HuH-7 (cell line): ENCODE data around the gene SRP72.
A peak's percentile ranks its signal among the peaks of the same experiment; 100 is the strongest.

Experiments
- DNase-seq: peaks from one replicate; pipeline ENCODE4 v3.0.0; 2011; ENCODE audit warnings: low spot score

The SRP72 gene

GRCh38 chr4:56465599-56466295 lies 1.7 kb upstream of the SRP72 start:
- DNase-seq, result no peak

DNA sequence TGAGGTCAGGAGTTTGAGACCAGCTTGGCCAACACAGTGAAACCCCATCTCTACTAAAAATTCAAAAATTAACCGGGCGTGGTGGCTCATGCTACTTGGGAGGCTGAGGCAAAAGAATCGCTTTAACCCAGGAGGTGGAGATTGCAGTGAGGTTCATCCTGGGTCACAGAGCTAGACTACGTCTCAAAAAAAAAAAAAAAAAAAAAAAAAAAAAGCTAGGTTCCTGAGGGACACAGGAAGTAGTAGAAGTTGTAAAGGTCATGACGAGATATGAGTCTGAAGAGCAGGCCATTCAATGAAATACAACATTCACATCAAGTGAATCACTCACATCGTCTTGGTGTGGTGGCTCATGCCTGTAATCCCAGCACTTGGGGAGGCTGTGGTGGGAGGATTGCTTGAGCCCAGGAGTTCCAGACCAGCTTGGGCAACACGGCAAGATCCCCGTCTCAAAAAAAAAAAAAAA lies 1.1 kb upstream of the SRP72 start:
- peak; percentile 26 for DNase-seq

DNA sequence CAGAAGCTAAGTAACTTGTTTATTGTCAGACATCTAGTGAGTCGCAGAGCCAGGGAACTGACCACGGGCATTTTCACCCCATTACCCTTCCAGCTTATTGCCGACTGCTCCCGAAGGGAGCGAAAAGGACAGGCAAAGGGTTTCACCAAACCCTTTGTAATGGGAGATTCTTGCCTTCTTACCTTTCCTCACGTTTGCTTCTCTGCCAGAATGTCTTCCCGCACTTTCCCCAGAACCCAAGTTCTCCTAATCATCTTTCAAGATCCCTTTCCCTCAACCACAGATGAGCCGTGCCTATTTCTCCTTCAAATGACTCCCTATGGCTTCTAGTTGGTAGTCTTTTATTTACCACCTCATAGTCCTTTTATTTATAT lies 520 bp upstream of the SRP72 start:
- no peak for DNase-seq

DNA sequence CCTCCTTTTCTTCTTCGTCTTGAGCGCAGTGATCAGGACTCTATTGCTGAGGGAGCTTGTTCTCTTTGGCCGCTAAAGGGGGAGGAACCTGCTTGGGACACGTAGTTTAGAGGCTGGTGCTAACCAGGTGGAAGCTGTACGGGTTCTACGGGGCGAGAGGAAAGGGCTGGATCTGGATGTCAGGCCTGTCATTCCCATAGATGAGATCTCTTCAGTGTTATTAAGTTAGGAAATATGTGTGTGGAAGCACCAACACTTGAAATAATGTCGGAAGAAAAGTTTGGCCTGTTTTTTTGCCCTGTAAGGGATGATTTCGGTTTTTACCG lies 643 bp downstream of the SRP72 start:
- DNase-seq, result peak; percentile 37

DNA sequence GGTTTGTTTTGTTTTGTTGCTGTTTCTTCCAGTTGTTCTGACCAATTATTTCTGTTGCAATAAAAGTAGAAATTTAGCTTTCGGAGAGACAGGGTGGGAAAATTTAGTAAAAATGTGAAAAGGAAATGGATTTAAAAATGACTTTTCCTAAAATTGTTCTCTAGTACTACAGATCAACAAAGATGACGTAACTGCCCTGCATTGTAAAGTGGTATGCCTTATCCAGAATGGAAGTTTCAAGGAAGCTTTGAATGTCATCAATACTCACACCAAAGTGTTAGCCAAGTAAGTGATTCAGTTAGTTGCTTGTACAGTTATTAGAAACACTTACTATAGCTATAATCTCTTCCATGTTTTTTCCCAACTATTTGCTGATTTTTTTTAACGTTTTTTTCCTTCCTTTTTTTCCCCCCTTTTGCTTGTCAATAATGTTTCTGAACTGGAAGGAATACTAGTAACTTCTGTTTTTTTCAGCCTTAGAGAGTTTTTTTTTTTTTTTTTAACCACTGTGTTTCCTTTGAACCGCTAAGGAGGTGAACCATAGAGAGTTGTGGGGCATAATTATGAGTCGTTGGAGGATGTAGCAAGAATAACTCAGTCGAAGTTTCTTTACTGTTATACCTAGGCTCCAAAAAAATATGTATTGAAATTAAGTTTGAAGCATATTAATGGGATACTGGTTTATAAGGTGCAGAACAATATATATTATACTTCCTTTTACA lies 2.2 kb downstream of the SRP72 start:
- DNase-seq, result no peak

GRCh38 chr4:56475917-56476316 lies 8.5 kb downstream of the SRP72 start:
- DNase-seq, result no peak

- DNase-seq, result no peak
Measured at GRCh38 chr4:56477192-56477702, 9.8 kb downstream of the SRP72 start.

DNA sequence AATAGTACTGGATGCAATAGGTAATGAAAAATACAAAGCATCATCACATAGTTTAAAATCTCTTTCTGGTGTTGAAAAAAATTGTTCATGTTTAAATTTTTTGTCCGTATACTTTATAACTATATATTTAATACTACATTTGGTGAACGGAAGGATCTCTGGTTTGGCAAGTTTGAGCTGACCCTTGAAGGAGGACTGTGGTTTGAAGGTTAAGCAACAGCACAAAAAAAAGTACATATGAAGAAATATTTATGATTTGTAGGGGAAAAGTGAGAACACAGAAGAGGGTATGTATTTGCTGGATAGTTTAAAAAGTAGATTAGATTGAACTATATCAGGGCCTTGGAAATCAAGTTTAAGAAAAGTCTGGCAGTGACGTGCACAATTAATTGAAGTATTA lies 13.3 kb downstream of the SRP72 start:
- no peak for DNase-seq

GRCh38 chr4:56496241-56496640 lies 28.8 kb downstream of the SRP72 start:
- no peak for DNase-seq

DNA sequence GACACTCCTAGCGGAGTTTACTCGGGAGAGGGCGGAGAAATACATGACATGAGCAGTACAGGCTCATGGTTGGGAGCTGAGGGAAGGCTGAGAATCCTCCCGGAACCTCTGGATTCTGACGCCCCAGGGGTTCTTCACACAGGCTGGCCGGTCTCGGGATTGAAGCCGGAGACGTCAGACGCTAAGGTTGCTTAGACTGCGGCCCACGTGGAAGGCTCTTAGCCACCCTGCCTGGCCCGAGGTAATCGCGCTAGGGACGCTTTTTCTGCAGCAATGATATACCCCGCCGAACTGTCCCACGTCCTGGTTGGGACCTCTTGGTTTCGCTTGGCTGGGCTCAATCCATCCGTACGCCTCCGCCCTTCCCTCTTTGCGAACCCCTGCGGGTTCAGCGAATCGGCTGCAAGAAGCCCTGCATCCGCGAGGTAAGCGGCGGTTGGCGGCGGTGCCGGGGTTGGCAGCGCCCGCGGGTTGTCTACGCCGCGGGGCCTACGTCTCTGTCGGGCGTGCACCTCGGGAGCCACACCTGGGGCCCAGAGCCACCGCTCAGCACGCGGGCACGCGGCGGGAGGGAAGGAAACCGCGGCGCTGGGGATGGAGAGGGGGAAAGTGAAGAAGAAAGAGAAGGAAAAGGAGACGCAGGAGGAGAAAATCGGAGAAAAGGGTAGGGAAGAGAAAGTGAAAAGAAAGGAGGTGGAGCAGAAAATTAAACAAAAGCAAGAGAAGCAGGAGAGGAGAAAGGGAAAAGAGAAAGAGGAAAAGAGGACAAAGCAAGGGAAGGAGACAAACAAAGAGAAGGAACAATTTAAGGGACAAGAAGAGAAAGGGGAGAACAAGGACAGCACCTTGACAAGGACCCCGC lies 38.1 kb downstream of the SRP72 start, which contains the start of gene ARL9:
Gene ARL9, plus strand, starts transcription at position 523 of the 862 bp plus-strand sequence. Its CDS starts 72 bp downstream, at position 595.
- DNase-seq, result no peak

DNA sequence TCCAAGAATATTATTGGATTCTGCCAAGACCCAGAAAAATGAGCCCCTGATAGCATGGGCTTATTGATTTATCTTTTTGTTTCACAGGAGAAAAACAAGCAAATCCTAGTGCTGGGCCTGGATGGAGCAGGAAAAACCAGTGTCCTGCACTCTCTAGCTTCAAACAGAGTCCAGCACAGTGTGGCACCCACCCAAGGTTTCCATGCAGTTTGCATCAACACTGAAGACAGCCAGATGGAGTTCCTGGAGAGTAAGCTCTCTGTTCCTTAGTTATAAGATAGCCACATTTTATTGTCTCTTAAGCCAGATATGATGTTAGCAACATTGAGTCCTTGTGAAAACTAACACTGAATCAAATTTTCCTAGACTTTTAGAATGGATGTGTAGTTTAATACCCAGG lies 43.7 kb downstream of the SRP72 start:
- no peak for DNase-seq

DNA sequence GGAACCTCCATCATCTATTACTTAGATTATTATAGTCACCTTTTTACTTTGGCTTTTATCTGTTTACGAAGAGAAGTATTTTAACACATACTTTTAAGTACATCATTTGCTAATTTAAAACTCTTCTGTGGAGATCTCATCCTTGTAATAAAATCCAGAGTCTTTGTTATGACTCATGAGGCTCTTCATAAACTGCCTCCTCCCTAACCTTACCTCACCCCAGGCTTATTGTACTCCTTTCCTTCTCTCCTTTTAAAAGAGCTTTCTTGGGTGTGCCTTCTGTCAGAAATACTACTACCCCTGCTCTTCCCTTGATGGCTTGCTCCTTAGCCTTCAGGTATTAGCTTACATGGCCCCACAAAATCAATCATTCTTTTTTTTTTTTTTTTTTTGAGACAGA lies 44.7 kb downstream of the SRP72 start:
- no peak for DNase-seq

DNA sequence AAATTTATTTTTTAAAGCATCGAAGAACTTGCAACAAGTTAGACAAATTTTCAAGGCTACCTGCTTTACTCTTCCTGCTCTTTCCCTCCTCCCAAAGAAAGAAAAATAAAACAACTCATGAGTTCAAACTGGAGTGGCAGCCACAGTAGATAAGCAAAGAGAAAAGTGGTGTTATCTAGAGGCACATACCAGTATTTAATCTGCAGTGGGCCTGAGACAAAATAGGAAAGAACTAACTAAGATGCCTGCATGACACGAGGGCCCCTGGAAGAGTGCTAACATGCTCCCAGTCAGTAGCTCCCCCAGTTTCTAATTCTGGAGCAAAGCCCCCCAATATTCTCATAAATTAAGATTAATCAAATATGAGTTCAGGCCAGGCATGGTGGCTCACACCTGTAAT lies 46.1 kb downstream of the SRP72 start:
- DNase-seq, result no peak

DNA sequence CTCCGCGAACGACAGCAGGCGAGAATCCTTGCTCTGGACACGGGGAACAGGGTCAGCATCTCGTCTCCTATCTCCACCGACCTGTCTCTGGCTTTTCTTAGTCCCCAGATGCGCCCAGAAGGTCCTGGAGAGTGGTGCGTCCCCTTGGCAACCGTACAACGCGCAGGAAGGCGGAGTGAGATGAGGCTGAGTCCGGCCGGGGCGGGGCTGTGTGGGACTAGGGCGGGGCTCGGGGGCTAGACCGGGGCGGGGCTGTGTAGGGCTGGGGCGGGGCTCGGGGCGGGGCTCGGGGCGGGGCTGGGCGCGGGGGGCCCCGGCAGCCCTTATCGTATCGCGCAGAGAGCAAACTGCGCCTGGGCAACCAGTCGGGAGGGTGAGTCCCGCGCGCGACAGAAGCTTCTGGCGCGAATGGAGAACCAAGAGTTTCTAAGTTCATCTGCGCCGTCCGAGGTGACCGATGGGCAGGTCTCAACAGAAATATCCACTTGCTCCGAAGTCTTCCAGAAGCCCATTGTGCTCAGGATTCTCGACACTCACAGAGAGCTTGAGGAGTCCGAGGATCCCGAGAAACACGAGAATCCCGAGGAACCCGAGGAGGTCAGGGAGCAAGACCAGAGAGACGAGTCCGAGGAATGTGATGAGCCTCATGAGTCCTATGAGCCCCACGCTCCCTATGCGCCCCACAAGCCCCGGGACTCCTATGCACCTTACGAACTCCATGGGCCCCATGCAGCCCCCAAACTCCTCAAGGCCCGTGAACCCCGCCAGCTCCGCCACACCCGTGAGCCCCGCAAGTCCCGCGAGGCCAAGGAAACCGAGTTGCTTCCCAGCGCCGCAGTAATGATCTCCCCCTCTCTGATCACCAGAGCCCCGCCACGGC lies 63.1 kb downstream of the SRP72 start:
- DNase-seq, result peak; percentile 63

DNA sequence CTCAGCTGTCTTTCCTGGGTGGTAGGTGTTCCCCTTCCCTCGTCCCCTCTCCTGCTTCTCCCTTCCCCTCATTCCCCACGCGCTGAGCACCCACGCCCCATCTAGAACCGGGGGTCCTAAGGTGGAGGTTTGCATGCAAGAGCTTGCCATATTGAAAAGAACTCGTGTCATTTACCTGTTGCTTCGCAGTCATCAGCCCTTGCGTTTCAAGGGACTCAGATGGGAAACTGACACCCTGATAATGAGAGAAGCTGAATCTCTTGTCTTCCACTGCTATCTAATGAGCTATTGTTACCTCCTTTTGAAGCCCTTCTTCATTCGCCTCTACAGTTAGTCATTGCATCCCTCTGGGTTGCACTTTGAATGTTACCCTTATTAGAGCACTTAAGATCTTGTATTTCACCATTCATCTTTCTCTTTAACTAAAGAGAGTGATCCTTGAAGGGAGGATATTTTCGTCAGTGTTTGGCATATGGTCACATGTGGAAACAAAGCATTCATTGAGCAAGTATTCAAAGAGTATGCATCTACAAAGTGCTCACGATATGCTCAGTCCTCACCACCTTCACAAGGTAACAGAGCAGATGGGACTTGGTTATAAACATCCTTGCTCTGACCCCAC lies 63.8 kb downstream of the SRP72 start:
- DNase-seq, result no peak

DNA sequence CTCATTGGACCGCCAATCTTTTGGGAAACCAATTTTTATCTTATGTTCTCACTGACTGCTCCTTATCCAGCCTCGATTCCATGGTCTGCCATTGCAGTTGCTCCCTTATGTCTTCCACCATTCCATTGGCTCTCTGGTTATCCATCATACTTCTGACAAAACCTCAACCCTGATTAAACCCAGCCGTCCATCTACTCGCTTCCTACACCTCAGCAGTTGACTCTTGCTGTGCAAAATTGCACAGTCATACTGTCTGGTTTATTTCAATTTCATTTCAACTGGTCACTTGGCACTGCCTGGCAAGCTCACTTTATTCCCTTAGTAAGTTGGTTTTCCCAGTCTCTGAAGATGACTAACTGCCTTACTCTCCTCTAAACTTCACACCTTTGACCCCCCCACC lies 64.4 kb downstream of the SRP72 start:
- DNase-seq, result no peak

GRCh38 chr4:56532239-56532638 lies 64.8 kb downstream of the SRP72 start:
- no peak for DNase-seq

DNA sequence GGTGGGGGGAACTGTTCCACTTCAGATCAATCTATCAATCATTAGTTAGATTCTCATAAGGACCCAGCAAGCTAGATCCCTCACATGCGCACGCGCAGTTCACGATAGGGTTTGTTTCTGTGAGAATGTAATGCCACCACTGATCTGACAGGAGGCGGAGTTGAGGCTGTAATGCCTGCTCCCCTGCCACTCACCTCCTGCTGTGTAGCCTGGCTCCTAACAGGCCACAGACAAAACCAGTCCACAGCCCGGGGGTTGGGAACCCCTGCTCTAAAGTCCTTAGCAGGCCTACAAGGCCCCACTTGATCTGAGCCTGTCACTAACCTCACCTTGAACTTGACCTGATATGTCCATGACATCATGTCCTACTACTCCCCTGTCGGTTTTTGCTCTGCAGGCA lies 68.5 kb downstream of the SRP72 start:
- no peak for DNase-seq

GRCh38 chr4:56537147-56537546 lies 69.7 kb downstream of the SRP72 start:
- DNase-seq, result no peak

DNA sequence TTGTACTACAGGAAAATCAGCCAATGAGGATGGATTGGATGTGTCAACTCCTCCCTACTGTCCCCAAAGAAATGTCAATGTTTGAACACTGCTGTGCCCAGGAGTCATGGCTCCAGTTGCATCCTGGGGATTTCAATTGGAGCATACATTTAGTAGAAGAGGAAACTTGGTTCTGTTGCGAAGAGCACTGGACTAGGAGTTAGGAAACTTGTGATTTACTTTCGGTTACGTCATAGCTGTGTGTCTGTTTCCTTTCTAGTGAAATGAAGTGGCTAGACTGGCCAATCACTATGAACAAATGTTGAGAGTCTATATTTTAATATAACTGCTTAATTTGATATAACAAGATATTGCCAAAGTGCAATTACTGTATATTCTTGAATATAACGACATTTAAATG lies 73.4 kb downstream of the SRP72 start:
- no peak for DNase-seq

DNA sequence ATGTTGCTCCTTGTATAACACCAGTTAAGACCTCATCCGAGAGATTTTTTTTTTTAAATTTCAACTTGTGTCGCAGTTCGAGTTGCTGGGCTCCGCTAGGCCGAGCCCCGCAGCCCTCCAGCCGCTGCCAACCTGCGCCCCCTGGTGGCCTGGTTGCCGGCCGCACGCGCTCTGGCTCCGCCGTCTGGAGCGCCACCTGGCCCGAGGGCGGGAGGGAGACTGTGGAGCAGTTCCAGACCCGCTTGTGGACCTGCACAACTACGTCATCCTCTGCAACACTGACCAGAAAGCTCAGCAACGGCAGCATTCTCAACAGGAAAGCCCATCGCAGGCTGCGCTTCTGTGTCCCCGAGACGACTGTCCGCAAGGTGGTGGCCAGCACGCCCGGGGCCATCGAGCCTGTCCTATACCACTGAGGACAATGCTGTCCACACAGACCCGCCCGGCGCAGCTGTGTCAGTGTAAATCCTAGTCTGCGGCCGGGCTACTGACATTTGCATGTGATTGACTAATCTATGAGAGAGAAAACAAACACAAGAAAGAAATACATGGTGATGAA lies 77.2 kb downstream of the SRP72 start:
- peak; percentile 71 for DNase-seq
